HG02870 (cell line): Measurements from ENCODE around the gene PUS10.
"Not testable (repeated sequence)": the region's sequence is repeated elsewhere in the genome, so short reads cannot be mapped to it uniquely, and the experiment has no call there.

Experiments
- ATAC-seq: cut with Tn5 transposase; IDR thresholded peaks from one replicate; pipeline ENCODE4 v1.9.1; 2021; ENCODE audit warnings: mild to moderate bottlenecking, moderate library complexity; ENCODE audit not compliant: unreplicated experiment

The PUS10 gene

DNA sequence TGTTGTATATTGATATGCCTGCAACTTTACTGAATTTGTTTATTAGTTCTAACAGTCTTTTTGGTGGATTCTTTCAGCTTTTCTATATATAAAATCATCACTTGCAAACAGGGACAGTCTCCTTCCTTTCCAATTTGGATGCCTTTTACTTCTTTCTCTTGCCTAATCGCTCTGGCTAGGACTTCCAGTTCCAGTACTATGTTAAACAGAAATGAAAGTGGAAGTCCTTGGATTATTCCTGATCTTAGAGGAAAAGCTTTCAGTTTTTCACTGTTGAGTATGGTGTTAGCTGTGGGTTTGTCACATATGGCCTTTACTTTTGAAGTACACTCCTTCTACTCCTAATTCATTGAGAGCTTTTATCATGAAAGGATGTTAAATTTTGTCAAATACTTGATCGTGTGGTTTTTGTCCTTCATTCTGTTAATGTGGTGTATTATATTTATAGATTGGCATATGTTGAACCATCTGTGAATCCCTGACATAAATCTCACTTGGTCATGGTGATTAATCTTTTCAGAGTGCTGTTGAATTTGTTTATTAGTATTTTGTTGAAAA lies 83.8 kb downstream of the PUS10 start:
- no peak for ATAC-seq

DNA sequence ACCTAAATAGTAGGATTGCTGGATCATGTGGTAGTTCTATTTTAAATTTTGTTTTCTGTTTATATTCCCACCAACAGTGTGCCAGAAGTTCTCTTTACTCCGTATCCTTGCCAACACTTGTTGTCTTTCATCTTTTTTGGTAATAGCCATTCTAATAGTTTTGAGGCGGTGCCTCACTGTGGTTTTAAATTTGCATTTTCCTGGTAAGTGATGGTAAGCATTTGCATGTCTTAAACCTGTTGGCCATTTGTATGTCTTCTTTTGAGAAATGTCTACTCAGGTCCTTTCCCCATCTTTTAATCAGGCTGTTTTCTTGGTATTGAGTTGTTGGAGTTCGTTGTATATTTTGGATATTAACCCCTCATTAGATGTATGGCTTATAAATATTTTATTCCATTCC lies 85.1 kb downstream of the PUS10 start:
- ATAC-seq = no peak

DNA sequence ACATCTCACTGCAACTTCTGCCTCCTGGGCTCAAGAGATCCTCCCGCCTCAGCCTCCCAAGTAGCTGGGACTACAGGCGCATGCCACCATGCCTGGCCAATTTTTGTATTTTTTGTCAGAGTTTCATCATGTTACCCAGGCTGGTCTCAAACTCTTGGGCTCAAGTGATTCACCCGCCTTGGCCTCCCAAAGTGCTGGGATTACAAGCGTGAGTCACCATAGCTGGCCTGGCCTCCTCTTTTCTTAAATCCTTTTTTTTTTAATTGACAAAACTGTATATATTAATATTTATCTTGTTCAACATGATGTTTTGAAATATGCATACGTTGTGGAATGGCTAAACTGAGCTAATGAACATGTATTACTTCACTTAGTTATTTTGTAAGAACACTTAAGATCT lies 86.0 kb downstream of the PUS10 start:
- ATAC-seq = not testable (repeated sequence)

DNA sequence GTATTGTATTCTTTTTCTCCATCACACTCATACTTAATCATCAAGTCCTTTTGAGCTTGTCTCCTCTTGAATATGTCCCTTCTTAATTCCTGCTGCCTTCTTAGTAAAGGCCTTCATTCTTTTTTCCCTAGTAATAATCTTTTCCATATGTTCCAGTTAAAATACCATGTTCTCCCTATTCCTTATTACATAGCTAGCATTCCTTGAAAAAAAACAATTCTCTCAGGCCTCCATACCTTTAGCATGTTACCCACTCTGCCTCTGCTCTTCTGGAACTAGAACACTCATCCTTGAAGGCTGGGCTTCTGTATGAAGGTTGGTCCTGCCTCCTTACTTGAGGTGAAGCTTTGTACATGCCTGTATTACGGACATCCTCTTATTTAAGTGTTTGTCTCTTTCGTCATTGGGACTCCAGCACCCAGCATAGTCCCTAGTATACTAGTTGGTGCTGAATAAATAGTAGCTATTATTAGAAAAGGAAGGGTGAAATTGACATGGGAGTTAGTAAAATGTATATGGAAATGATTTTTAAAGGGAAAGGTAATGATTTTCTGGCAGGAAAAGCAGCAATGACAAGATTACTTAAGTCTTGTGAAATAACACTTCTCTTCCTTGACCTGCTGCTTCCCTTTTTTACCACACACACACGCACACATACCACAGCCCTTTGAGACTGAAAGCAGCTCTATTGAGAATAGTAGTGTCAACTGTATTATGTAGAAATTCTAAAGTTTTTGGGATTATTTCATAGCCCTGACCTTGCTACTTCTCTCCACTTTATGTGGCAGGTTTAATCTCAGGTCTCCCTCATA lies 91.1 kb downstream of the PUS10 start:
- ATAC-seq = no peak

DNA sequence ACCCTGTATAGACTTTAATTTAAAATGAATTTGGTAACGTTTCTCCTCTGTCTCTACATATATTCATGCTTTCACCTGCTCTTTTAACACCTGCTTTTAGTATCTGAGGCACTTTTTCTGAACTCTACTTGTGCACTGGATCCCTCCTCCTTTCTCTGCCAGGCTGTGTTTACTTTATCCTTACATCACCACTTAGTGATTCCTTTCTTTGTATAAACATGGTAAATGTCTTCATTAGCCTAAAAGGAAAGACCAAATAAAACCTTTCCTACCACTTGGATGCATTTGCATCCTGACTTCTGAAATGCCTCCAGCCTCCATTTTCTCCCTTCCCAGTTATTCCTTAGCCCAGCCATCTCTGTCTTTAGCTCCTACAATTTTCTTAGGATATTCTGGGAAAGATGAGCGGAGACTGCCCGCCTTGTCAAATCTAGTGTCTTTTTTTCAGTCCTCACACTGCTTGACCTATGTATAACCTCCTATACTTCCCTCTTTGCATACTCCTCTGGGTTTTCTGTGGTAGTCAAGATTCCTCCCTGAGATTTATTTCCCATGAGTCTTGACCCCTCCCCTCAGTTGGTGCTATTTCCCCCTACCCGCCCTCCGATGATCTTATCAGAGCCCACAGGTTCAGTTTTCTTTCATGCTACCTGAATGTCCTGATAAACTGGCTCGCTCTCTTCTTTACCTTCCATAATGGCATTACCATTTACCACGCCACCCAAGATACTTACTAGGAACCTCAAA lies 91.9 kb downstream of the PUS10 start:
- no peak for ATAC-seq

DNA sequence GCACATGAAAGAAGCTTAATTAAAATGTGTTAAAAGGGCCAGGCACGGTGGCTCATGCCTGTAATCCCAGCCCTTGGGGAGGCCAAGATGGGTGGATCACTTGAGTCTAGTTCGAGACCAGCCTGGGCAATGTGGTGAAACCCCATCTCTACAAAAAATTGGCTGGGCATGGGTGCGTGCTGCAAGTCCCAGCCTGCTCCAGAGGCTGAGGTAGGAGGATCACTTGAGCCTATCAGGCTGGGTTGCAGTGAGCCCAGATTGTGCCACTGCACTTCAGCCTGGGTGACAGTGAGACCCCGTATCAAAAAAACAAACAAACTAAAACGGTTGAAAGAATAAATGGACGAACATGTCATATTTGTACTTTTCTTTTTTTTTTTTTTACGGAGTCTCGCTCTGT lies 110.7 kb downstream of the PUS10 start:
- ATAC-seq = no peak

DNA sequence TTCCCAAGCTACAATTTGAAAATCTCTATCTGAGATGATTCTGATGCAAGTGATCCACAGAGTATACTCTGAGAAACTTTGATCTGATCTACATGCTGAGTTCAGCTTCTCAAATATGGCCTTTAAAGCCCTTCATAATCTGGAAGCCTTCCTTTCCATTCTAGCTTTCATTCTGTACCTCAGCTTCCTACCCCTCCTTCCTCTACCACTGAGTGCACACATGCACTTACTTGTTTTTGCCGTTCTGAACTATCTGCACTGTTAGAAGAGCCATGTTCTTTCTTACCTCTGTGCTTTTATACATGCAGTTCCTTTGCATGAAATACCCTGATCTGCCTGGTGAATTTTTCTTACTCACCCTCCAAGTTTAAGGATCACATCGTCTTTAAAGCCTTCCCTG lies 111.7 kb downstream of the PUS10 start:
- ATAC-seq = no peak

DNA sequence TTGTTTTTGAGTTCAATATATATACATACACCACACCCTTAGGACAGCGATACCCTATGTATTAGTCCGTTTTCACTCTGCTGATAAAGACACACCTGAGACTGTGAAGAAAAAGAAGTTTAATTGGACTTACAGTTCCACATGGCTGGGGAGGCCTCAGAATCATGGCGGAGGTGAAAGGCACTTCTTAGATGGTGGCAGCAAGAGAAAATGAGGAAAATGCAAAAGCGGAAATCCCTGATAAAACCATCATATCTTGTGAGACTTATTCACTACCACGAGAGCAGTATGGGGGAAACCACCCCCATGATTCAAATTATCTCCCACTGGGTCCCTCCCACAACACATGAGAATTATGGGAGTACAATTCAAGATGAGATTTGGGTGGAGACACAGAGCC lies 112.2 kb downstream of the PUS10 start:
- not testable (repeated sequence) for ATAC-seq

DNA sequence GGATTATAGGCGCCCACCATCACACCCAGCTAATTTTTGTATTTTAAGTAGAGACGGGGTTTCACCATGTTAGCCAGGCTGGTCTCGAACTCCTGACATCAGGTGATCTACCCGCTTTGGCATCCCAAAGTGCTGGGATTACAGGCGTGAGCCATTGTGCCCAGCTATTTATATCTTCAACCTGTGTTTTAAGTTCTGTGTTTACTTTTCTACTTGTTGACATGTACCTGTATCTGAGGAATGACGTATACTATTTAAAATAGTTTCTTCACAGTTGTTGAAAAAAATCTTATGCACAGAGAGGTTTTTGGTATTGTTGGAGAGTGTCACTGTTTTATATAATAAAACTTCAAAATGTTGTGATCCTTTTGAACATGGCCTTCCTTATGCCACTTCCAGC lies 116.8 kb downstream of the PUS10 start:
- ATAC-seq = not testable (repeated sequence)

DNA sequence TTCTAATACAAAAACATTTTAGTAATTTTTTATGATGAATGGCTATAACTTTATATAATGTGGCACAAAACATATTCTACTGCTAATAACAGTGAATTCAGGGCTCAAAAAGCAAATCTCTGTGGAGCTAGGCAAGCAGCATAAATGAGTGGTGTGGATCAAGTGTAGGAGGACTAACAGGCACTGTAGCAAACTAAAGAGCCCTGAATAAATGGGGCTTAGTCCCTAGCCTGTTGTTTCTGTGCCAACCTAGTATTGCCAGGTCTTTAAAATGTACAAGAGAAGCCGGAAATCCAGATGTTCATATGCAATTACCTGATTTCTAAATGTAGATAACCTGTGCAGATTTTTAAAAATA lies 118.2 kb downstream of the PUS10 start:
- ATAC-seq = no peak

DNA sequence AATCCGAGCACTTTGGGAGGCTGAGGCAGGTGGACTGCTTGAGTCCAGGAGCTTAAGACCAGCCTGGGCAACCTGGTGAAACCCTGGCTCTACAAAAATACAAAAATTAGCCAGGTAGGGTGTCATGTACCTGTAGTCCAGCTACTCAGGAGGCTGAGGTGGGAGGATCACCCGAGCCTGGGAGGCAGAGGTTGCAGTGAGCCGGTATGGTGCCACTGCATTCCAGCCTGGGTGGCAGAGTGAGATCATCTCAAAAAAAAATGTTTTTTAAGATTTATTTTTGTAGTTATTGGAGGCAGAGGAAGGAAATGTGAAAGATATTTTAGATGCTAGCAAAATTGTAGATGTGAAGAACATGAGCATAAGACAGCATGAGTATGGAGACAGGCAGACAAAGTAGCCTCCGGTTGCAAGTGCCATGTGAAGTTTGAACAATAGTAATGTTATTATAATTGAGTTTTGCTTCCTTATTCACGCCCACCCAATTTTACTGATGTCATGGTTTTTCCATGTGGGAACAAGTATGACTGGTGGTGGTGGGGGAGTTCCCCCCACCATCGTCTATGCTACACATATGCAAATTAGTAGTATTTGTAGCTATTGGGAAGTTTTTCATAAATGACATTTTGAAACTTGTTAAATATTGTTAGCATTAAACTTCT lies 118.7 kb downstream of the PUS10 start:
- ATAC-seq = no peak

DNA sequence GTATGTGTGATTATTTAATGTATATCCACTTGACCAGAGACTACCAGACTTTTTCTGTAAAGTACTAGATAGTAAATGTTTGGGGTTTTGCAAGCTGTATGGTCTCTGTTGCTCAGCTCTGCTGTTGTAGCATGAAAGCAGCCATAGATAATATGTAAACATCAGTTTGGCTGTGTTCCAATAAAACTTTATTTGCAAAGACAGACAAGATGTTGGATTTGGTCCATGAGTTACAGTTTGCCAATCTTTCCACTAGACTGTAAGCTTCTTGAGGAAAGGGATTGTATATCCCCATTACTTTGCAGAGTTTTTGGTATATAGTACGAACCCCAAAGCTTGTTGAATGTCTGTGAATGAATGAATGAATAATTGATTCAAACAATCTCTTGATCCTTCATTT lies 119.5 kb downstream of the PUS10 start:
- no peak for ATAC-seq
